Measurements from ENCODE around the gene DIDO1. TPM values are rescaled to one million over a fixed set of nuclear protein-coding genes. Genes with fewer than 3 reads are reported as not detected.

DIDO1 gene
- total and polyA plus RNA-seq, 2 of the 13 experiments (the other 11 are each of a cell fraction or from before 2014, with no cell fraction given): 75.0 to 75.1 TPM

GRCh38 chr20:62916703-62917476, 9.4 kb downstream of the DIDO1 start (continued):
- TF ChIP-seq ZXDC (CRISPR knock-in tag; IDR thresholded peaks at IDR 0.05) (no peak; the same call in 1 of the 2 replicates), TBP (CRISPR knock-in tag; IDR thresholded peaks at IDR 0.05) (no peak), SMC3 (IDR thresholded peaks at IDR 0.05; ENCODE audit: low read length) (no peak), ARID3A (IDR thresholded peaks at IDR 0.05; ENCODE audit: low read depth, low read length) (peak; percentile 98), E2F1 (CRISPR knock-in tag; IDR thresholded peaks at IDR 0.05) (no peak), HDAC2 (CRISPR knock-in tag; IDR thresholded peaks at IDR 0.05) (peak; percentile 100), ZNF878 (CRISPR knock-in tag; IDR thresholded peaks at IDR 0.05) (peak; percentile 93; the same call in 1 of the 2 replicates), ZBTB40 (IDR thresholded peaks at IDR 0.05) (no peak), ZBTB40 (CRISPR knock-in tag; IDR thresholded peaks at IDR 0.05) (peak; percentile 87; the same call in 1 of the 2 replicates), RFX3 (CRISPR knock-in tag; IDR thresholded peaks at IDR 0.05) (peak; percentile 34), PATZ1 (CRISPR knock-in tag; IDR thresholded peaks at IDR 0.05) (peak; percentile 94)

All from HepG2 (cell line).